HCT116 (cell line): ENCODE data around the gene PTPRR.

Experiments
- ATF3 ChIP-seq: IDR thresholded peaks from 2 replicates; pipeline ENCODE4 v1.6.1; 2012
- CTCF ChIP-seq, 3 experiments: fragments of 200-600 bp in 1 of 3; sonication (generic) in 1 of 3; IDR thresholded peaks in 2 of 3; conservative IDR thresholded peaks in 1 of 3; 2 replicates each; pipeline ENCODE4 v1.5.1; 2012 to 2017; ENCODE audit warnings: low read depth in 2 of 3, low read length in 2 of 3, antibody characterized with exemption in 1 of 3, borderline replicate concordance in 1 of 3, control low read depth in 1 of 3, mild to moderate bottlenecking in 1 of 3, mixed read lengths in 1 of 3, mixed run types in 1 of 3, moderate library complexity in 1 of 3; ENCODE audit not compliant: insufficient read depth in 1 of 3
- TCF7L2 ChIP-seq: IDR thresholded peaks from 2 replicates; pipeline ENCODE4 v1.7.0; 2011; ENCODE audit warnings: borderline replicate concordance, inconsistent platforms; ENCODE audit not compliant: insufficient read depth, insufficient read length; ENCODE audit errors: extremely low read depth

- TF ChIP-seq TCF7L2, result no peak
- no peak for TF ChIP-seq CTCF (IDR thresholded peaks at IDR 0.05 in 2 of 3, conservative IDR thresholded peaks at IDR 0.05 in 1 of 3; ENCODE audit: borderline replicate concordance in 1 of 3, insufficient read depth in 1 of 3, low read depth in 2 of 3, low read length in 2 of 3)
- TF ChIP-seq ATF3, result no peak
Measured at GRCh38 chr12:70667253-70667652, 253.3 kb downstream of the PTPRR start.
